ENCODE results near the gene EPB41L4B.

EPB41L4B gene

DNA sequence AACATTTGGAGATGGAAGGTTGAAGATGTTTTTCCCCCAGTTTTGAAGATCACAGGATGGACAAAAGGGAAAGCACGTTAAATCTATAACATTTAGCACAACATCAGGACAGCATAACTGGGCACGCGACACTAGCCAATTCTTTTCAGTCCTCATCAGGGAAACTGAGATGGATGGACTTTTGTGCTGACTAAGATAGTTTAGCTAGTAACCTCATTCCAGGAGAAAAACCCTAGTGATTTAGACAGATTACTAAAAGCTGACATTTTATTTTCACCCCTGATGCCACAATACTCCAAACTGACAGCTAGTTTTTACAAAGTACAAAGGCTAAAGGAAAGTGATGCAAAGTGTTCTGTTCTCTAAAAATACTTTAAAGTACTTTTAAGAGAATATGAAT lies 53.3 kb downstream of the EPB41L4B start:
- DNase-seq, result no peak

- DNase-seq, result no peak
Measured at GRCh38 chr9:109264877-109265587, 55.8 kb downstream of the EPB41L4B start.

GRCh38 chr9:109263358-109263757 lies 57.5 kb downstream of the EPB41L4B start:
- DNase-seq, result no peak

- no peak for DNase-seq
Measured at GRCh38 chr9:109258481-109259302, 62.2 kb downstream of the EPB41L4B start.

- no peak for DNase-seq
Measured at GRCh38 chr9:109256336-109256735, 64.5 kb downstream of the EPB41L4B start.

DNA sequence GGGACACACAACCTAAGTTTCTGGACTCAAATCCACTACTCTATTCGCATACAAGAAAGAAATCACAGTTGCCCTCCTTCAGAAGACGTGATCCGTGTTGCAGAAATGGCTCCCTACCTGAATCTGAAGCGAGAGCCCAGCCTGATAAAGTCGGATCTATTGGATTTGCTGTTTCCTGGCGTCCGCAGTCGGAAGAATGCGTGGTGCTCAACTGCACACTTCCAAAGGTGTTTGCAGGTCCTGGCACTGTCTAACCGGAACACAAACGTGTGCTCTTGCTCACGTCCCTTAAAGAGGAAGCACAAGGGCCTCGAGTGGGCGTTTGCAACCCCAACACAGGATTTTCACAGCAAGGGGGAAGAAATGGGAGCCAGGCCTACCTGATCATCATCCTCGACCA lies 65.5 kb downstream of the EPB41L4B start:
- no peak for DNase-seq

- DNase-seq, result no peak
Measured at GRCh38 chr9:109254317-109254716, 66.5 kb downstream of the EPB41L4B start.

DNA sequence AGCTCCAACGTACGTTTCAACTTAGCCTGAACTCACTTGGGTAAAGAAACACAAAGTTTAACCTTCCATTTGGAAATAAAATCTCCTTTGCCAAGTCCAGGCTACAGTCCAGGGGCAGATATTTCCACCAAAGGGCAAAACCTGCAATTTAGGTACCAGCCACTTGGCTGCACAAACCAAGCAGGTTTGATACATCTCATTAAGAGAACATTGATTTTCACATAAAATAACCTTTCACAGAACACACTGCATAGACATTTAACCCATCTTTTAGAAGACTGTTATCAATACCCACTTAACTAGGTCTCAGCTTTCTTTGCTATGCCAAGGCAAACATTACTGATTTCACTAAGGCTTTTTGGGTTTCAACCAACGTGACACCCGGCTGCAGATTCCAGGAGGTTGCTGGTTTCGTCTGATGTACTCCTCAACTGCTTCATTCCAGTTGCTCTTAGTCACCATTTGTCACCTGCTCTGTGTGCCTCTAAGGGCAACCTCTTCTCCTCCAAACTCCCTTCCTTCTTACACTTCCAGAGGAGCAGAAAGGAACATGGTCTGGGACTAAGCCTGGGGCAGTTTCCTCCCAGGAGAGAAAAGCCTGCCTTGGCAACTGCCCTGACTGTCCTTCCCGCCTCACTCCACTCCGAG lies 67.1 kb downstream of the EPB41L4B start:
- DNase-seq, result no peak

DNA sequence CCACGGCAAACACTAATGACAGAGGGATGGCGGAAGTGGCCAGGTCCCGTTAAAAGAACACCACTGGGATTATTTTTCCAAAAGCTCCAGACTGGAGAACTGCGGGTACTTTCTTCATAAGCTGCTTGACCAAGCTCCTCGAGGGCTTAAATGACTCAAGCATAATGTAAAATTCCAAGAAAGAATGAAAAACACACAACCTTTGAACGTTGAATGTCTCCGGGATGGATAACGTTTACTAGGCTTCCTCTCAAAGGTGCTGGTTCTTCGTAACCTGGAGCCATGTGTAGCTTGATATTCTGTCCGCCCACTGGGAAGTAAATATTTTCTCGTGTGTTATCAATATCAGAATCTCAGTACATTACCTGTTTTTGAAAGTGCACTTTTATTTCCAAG lies 67.6 kb downstream of the EPB41L4B start:
- no peak for DNase-seq

- no peak for DNase-seq
Measured at GRCh38 chr9:109252291-109252690, 68.6 kb downstream of the EPB41L4B start.

- DNase-seq, result no peak
Measured at GRCh38 chr9:109251776-109252106, 69.1 kb downstream of the EPB41L4B start.

DNA sequence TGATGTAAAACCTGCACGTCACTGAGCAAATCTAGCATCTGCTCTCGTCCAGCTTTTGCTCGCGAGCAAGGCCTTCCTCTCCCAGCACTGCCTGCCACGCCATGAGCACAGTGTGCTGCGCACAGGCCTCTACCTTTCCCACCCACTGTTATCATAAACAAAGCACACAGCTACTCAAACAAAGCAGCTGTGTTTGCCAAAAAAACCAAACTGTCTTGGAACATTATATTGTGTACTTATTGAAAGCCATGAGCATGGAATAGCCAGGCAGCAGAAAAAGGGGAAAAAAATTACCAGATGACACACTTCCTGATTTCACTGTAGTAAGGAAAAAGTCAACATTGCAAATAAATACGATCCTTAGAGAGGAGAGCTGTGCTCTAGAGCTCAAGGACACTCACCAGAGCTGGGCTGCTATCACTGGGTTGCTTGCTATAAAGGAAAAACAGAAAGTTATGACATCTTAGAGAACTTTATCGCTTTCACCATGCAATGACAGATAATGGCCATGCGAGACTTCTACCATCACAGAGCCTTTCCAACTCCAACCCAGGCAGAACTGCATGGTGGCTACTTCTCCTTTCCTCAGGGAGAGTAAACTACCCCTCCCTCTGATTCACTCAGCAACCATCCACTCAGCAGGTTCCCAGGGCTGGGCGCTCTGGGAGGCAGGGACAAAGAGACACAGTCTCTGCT lies 69.6 kb downstream of the EPB41L4B start:
- no peak for DNase-seq

DNA sequence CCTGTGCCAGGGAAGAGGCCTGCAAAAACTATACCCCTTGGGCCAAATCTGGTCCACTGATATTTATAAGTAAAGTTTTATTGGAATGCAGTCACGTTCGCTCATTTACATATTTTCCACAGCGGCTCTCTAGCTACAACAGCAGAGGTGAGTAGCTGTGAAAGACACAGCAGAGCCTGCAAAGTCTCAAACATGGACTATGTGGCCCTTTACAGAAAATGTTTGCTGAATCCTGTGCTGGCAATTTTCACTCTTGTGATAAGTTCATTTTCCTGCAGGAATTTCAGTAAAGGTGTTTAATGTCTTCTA lies 70.1 kb downstream of the EPB41L4B start:
- no peak for DNase-seq

GRCh38 chr9:109250311-109250741 lies 70.5 kb downstream of the EPB41L4B start:
- DNase-seq, result no peak

GRCh38 chr9:109249615-109250014 lies 71.2 kb downstream of the EPB41L4B start:
- DNase-seq, result no peak

DNA sequence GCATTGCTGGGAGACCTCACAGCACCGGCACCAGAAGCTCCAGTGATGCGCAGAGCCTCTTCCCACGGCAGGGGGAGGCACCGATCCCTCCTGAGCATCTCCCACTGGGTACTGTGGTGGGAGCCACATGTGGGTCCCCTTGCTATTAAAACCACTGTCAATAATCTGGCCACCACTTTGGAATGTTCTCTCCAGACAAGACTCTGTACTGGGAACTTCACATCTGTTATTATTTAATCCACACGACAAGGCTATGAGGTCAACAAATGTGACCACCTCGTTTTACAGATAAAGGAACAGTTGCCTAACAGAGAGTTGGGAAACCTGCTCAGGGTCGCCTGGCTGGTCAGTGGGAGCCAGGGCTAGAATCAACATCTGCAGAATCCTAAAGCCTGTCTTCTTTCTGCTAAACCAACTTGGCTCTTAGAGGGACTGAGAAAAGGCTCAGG lies 72.7 kb downstream of the EPB41L4B start:
- no peak for DNase-seq

DNA sequence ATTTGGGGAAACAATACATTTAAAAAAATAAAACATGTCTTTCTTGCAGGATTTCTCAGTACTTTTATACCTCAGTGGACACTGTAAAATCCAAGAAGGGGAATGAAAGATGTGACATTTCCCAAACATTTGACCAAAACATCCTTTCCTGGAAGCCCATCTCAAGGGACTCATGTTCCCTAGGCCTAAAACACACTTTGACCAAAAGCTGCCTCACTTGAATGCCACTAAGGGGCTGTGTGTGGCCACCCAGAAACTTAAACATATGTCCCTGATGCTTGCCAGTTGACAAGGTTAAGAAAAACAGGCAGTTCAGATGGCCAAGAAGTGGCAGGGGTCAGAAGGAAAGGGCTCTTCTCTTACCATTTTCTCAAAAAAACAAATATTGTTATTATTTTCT lies 73.6 kb downstream of the EPB41L4B start:
- DNase-seq, result no peak

- DNase-seq, result no peak
Measured at GRCh38 chr9:109246533-109246932, 74.3 kb downstream of the EPB41L4B start.

GRCh38 chr9:109245310-109245897 lies 75.5 kb downstream of the EPB41L4B start:
- no peak for DNase-seq

- DNase-seq, result peak; percentile 57
Measured at GRCh38 chr9:109244179-109245132, 76.4 kb downstream of the EPB41L4B start.

GRCh38 chr9:109242741-109243140 lies 78.1 kb downstream of the EPB41L4B start:
- no peak for DNase-seq

- no peak for DNase-seq
Measured at GRCh38 chr9:109242014-109242413, 78.8 kb downstream of the EPB41L4B start.
